ENCODE results near the gene PPP3CB.
A peak's percentile ranks its signal among the peaks of the same experiment; 100 is the strongest.
"Not testable (repeated sequence)": the region's sequence is repeated elsewhere in the genome, so short reads cannot be mapped to it uniquely, and the experiment has no call there.

Gene PPP3CB

GRCh38 chr10:73413528-73414229 is 82.1 kb downstream of the PPP3CB start, which contains the start of gene ANXA7:
Gene ANXA7, minus strand, starts transcription at chr10:73414058. Its CDS starts 13,202 bp downstream, at chr10:73400856.
- DNase-seq = peak; percentile 88

GRCh38 chr10:73413108-73413527 is 82.7 kb downstream of the PPP3CB start:
- peak; percentile 53 for DNase-seq

GRCh38 chr10:73410897-73411296 is 84.9 kb downstream of the PPP3CB start:
- no peak for DNase-seq

- no peak for DNase-seq
These were observed 86.8 kb downstream of the PPP3CB start for GRCh38 chr10:73408978-73409521.

GRCh38 chr10:73408061-73408460 is 87.8 kb downstream of the PPP3CB start:
- no peak for DNase-seq

- no peak for DNase-seq
These were observed 88.3 kb downstream of the PPP3CB start for GRCh38 chr10:73407495-73407894.

GRCh38 chr10:73406846-73407245 is 89.0 kb downstream of the PPP3CB start:
- DNase-seq = no peak

- no peak for DNase-seq
These were observed 90.3 kb downstream of the PPP3CB start for GRCh38 chr10:73405556-73405955.

- no peak for DNase-seq
These were observed 91.1 kb downstream of the PPP3CB start for GRCh38 chr10:73404690-73405089.

GRCh38 chr10:73401636-73402035 is 94.2 kb downstream of the PPP3CB start:
- DNase-seq = no peak

GRCh38 chr10:73399063-73399462 is 96.8 kb downstream of the PPP3CB start:
- DNase-seq = no peak

GRCh38 chr10:73398024-73398423 is 97.8 kb downstream of the PPP3CB start:
- no peak for DNase-seq

- DNase-seq = not testable (repeated sequence)
These were observed 101.5 kb downstream of the PPP3CB start for GRCh38 chr10:73394325-73394724.

- DNase-seq = no peak
These were observed 107.6 kb downstream of the PPP3CB start for GRCh38 chr10:73388228-73388627.

- no peak for DNase-seq
These were observed 109.2 kb downstream of the PPP3CB start for GRCh38 chr10:73386583-73386982.

All from CD4-positive, alpha-beta T cell treated with Interleukin-4 for 4 hours (primary cell).